ACC112 (cell line): ENCODE data around the gene COLQ.
"Not testable (repeated sequence)": the region's sequence is repeated elsewhere in the genome, so short reads cannot be mapped to it uniquely, and the experiment has no call there.

Experiments used
- H2AFZ ChIP-seq: fragments of 200-600 bp; sonication (generic); one replicate; pipeline ENCODE4 v1.6.0; 2017; ENCODE audit warnings: antibody characterized with exemption, low read length; ENCODE audit not compliant: unreplicated experiment
- H3K27ac ChIP-seq: fragments of 200-600 bp; sonication (generic); 2 replicates; pipeline ENCODE4 v1.5.1; 2014; ENCODE audit warnings: low read depth, mild to moderate bottlenecking, antibody characterized with exemption, low read length, moderate library complexity
- H3K27me3 ChIP-seq: fragments of 200-600 bp; sonication (generic); 2 replicates; pipeline ENCODE4 v1.6.1; 2014; ENCODE audit warnings: mild to moderate bottlenecking, antibody characterized with exemption, low read length, moderate library complexity, mixed read lengths; ENCODE audit not compliant: insufficient read depth
- H3K36me3 ChIP-seq: fragments of 200-600 bp; sonication (generic); 2 replicates; pipeline ENCODE4 v1.6.1; 2016; ENCODE audit warnings: mild to moderate bottlenecking, antibody characterized with exemption, low read length, moderate library complexity, mixed read lengths; ENCODE audit not compliant: insufficient read depth
- H3K4me1 ChIP-seq: fragments of 200-600 bp; sonication (generic); one replicate; pipeline ENCODE4 v1.6.1; 2016; ENCODE audit warnings: low read length, mixed read lengths; ENCODE audit not compliant: insufficient read depth, unreplicated experiment, control insufficient read depth
- H3K4me3 ChIP-seq: fragments of 200-600 bp; sonication (generic); 2 replicates; pipeline ENCODE4 v1.5.1; 2014; ENCODE audit warnings: mild to moderate bottlenecking, low read depth, low read length
- H3K79me2 ChIP-seq: fragments of 200-600 bp; sonication (generic); one replicate; pipeline ENCODE4 v1.6.0; 2016; ENCODE audit warnings: low read length; ENCODE audit not compliant: control insufficient read depth, unreplicated experiment, insufficient read depth

COLQ gene

GRCh38 chr3:15475161-15475560 is 46.3 kb downstream of the COLQ start:
- Histone ChIP-seq H3K79me2 (no peaks in the 10 kb centered on the region), H2AFZ (no peak overlapping the region), H3K27ac (no peak overlapping the region), H3K27me3 (peaks cover 8% of the 10 kb centered on the region; the same call in 1 of the 2 replicates), H3K4me3 (no peak overlapping the region), H3K36me3 (no peaks in the 10 kb centered on the region), H3K4me1 (no peaks in the 10 kb centered on the region)

GRCh38 chr3:15471861-15472260 is 49.6 kb downstream of the COLQ start:
- Histone ChIP-seq H3K79me2 (no peaks in the 10 kb centered on the region), H2AFZ (no peak overlapping the region), H3K27me3 (peaks cover 3% of the 10 kb centered on the region; the same call in 1 of the 2 replicates), H3K4me1 (no peaks in the 10 kb centered on the region), H3K27ac (no peak overlapping the region), H3K4me3 (no peak overlapping the region), H3K36me3 (no peaks in the 10 kb centered on the region)

GRCh38 chr3:15470849-15471248 is 50.7 kb downstream of the COLQ start:
- no peaks in the 10 kb centered on the region for H3K4me1 ChIP-seq
- H3K27ac ChIP-seq = no peak overlapping the region
- no peaks in the 10 kb centered on the region for H3K79me2 ChIP-seq
- H2AFZ ChIP-seq = no peak overlapping the region
- H3K36me3 ChIP-seq = no peaks in the 10 kb centered on the region
- H3K27me3 ChIP-seq = peaks cover 3% of the 10 kb centered on the region; the same call in 1 of the 2 replicates
- no peak overlapping the region for H3K4me3 ChIP-seq

- Histone ChIP-seq H3K79me2 (no peaks in the 10 kb centered on the region), H3K27me3 (peaks cover 3% of the 10 kb centered on the region; the same call in 1 of the 2 replicates), H2AFZ (no peak overlapping the region)
These were observed 51.2 kb downstream of the COLQ start for GRCh38 chr3:15470261-15470660.

GRCh38 chr3:15467227-15468181 is 54.0 kb downstream of the COLQ start:
- H3K4me3 ChIP-seq = no peak overlapping the region
- no peak overlapping the region for H3K27ac ChIP-seq
- no peak overlapping the region for H2AFZ ChIP-seq
- H3K36me3 ChIP-seq = no peaks in the 10 kb centered on the region
- H3K4me1 ChIP-seq = no peaks in the 10 kb centered on the region
- peaks cover 3% of the 10 kb centered on the region; the same call in 1 of the 2 replicates for H3K27me3 ChIP-seq
- H3K79me2 ChIP-seq = no peaks in the 10 kb centered on the region

More at GRCh38 chr3:15470261-15470660, 51.2 kb downstream of the COLQ start:
- Histone ChIP-seq H3K4me3 (no peak overlapping the region), H3K27ac (no peak overlapping the region), H3K4me1 (no peaks in the 10 kb centered on the region), H3K36me3 (no peaks in the 10 kb centered on the region)

- no peaks in the 10 kb centered on the region for H3K79me2 ChIP-seq
- no peak overlapping the region for H2AFZ ChIP-seq
- H3K4me3 ChIP-seq = no peak overlapping the region
- no peak overlapping the region for H3K27ac ChIP-seq
- 0 out of 2 replicates have a peak, but pooled peaks cover 3% of the 10 kb centered on the region for H3K27me3 ChIP-seq
- no peaks in the 10 kb centered on the region for H3K4me1 ChIP-seq
- H3K36me3 ChIP-seq = no peaks in the 10 kb centered on the region
These were observed 55.5 kb downstream of the COLQ start for GRCh38 chr3:15465876-15466585.

- Histone ChIP-seq H2AFZ (no peak overlapping the region), H3K27ac (no peak overlapping the region), H3K36me3 (no peaks in the 10 kb centered on the region), H3K4me1 (no peaks in the 10 kb centered on the region), H3K27me3 (no peaks in the 10 kb centered on the region), H3K79me2 (no peaks in the 10 kb centered on the region), H3K4me3 (no peak overlapping the region)
These were observed 59.1 kb downstream of the COLQ start for GRCh38 chr3:15462451-15462850.

- no peak overlapping the region for H2AFZ ChIP-seq
- no peaks in the 10 kb centered on the region for H3K36me3 ChIP-seq
- no peaks in the 10 kb centered on the region for H3K79me2 ChIP-seq
- no peaks in the 10 kb centered on the region for H3K4me1 ChIP-seq
- H3K4me3 ChIP-seq = no peak overlapping the region
- no peaks in the 10 kb centered on the region for H3K27me3 ChIP-seq
- no peak overlapping the region for H3K27ac ChIP-seq
These were observed 60.5 kb downstream of the COLQ start for GRCh38 chr3:15460891-15461531.

- H3K79me2 ChIP-seq = no peaks in the 10 kb centered on the region
- no peak overlapping the region for H2AFZ ChIP-seq
- no peaks in the 10 kb centered on the region for H3K4me1 ChIP-seq
- H3K36me3 ChIP-seq = no peaks in the 10 kb centered on the region
- no peak overlapping the region for H3K27ac ChIP-seq
- H3K4me3 ChIP-seq = no peak overlapping the region
- no peaks in the 10 kb centered on the region for H3K27me3 ChIP-seq
These were observed 63.2 kb downstream of the COLQ start for GRCh38 chr3:15458212-15458780.

- not testable (repeated sequence) for H3K36me3 ChIP-seq, H3K27ac ChIP-seq, H3K4me3 ChIP-seq, H3K27me3 ChIP-seq, H3K4me1 ChIP-seq, H3K79me2 ChIP-seq, H2AFZ ChIP-seq
These were observed 64.6 kb downstream of the COLQ start for GRCh38 chr3:15456915-15457314.
